GM18861 (cell line): Measurements from ENCODE around the gene MAST4.

Experiments
- ATAC-seq: cut with Tn5 transposase; IDR thresholded peaks from one replicate; pipeline ENCODE4 v1.9.1; 2021; ENCODE audit not compliant: unreplicated experiment

Gene MAST4

DNA sequence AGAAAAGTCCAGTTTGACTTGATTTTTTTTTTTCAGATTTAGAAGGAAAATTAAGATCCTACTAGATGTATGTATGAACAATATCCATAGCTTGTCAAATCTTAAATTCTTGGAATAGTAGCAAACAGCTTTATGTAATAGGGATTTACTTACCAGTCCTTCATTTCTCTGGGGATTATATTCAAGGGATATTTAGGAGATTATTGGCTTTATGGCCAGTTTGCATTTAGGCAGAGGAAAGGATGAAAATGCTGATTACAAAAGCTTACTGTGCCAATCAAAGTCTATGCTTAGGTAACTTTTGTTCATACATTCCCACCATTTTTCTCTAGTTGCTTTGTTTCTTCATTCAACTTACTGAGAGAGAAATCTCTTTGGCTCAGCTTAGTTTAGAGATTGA lies 47.9 kb downstream of the MAST4 start:
- no peak for ATAC-seq

DNA sequence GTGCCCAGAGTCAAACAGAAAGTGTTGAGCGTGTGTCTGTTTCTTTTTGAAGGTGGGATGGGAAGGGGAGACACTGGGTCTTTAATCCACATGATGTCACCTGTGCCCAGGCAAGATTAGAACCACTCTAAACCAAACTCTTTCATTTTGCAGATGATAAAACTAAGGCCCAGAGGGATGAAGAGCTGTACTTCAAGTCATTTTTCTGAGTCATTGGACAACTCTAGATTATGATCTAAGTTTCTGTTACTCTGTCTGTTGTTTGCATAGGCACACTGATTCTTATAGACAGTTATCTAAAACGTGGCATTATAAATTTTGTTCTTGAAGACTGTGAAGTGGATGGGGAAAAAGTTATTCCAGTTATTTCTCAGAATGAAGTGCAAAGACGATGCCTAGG lies 48.8 kb downstream of the MAST4 start:
- no peak for ATAC-seq

DNA sequence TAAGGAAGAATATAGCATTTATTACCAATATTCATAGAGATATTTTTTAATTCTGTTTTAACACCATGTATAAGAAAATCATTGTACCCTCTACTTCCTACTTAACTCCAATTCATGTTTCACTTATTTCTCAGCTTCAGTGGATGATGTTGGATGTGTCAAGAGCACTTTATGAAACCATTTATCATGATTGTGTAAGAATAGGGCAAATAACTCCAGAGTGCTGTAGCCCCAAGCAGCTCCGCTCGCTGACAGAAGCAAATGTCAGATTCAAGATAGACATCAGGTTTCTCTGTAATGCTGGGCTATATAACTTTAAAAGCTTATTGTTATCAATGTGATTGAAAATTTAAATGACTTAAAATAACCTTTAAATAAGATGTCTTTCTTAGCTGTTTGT lies 50.4 kb downstream of the MAST4 start:
- ATAC-seq: no peak

DNA sequence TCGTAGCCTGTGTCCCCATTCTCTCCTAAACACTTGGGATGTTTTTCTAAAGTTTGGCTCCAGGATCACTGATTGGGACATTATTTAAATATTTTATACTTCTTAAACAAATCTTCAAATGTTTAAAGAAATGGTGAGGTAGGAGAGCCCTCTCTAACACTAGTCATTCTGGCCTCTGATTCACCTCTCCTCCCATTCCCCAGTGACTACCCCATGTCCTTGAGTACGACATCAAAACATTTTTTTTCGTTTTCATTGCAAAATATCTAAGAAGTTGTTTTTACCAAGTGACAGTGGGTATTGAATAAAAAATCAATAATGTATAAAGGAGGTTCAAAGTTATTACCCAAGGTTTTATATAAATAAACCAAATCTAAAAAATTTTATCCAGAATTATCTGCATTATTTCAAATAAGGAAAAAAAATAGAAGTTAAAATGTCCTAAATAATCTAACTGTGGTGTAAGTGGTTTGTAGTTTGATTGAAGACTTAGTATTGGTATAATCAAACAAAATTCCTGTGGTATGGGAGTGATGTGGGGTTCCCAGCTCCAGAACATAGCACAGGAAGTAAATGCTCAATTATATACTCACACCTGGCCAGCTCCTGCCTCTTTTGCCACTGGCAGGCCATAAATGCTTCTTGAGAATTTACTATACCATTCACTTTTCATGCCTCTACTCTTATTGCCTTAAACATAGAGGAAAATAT lies 51.1 kb downstream of the MAST4 start:
- no peak for ATAC-seq

- no peak for ATAC-seq
Observed at GRCh38 chr5:66652818-66653217, 56.6 kb downstream of the MAST4 start.

GRCh38 chr5:66653325-66653724 lies 57.1 kb downstream of the MAST4 start:
- ATAC-seq: no peak

DNA sequence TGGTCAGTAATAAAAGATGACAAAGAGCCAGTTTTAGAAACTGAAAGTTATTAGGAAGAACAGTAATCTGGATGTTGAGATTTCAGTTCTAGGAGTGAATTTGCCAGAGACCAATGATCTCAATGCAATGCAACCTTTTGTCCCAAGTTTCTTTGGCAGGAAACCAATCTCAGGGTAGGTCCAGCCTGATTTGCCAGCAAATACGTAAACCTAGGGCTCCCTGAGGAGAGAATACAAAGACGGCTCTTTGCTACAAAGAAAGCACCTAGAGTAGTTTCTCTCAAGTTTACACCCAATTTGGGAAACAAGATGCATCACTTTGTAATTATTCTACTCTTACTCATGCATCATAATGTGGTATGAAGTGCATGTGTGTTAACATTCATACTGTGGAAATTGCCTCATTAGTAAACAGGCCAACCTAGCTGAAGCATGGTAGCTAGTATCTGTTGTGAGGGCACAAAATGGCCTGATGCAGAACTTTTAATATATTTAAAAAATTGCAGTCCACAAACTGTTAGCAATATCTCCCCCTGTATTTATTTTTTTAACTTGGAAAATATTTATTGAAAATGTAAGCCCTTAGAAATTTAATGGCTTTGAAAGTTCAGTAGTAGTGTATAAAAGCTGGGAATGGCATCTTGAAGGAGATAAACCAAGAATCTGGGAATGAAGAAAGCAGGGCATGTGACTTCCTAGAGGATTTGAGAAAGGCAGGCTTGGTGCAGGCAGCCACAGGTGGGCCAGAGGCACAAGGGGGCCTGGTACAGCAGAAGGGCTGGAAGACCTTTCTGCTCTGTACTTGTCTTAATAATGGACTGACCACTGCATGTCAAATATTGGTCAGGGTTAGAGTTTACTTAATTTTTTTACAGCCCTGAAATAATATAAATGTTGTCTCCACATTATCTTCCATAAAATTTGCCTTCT lies 59.5 kb downstream of the MAST4 start:
- ATAC-seq: no peak

- no peak for ATAC-seq
Observed at GRCh38 chr5:66658516-66658915, 62.3 kb downstream of the MAST4 start.

- no peak for ATAC-seq
Observed at GRCh38 chr5:66659780-66660179, 63.6 kb downstream of the MAST4 start.

DNA sequence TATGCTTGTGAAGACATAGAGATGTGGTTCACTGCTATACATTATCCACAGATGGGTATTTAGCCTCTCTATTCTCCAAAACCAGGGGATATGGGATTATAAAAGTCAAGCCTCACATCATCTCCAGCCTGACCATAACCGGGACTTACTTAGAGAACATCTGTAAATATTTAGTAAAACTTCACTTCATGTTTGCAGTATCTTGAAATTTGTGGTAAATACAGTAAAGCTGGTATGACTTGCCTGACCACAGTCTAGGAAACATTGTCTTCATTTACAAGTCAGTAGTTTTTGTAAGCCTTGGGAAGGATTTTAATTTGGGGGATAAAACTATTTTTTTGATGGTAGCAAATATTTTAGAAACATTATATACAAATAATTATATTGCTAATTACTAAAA lies 64.2 kb downstream of the MAST4 start:
- ATAC-seq: no peak

- ATAC-seq: no peak
Observed at GRCh38 chr5:66661149-66661548, 65.0 kb downstream of the MAST4 start.

GRCh38 chr5:66666778-66667177 lies 70.6 kb downstream of the MAST4 start:
- no peak for ATAC-seq

- no peak for ATAC-seq
Observed at GRCh38 chr5:66669086-66669861, 73.1 kb downstream of the MAST4 start.

GRCh38 chr5:66669862-66670195 lies 73.6 kb downstream of the MAST4 start:
- ATAC-seq: no peak

DNA sequence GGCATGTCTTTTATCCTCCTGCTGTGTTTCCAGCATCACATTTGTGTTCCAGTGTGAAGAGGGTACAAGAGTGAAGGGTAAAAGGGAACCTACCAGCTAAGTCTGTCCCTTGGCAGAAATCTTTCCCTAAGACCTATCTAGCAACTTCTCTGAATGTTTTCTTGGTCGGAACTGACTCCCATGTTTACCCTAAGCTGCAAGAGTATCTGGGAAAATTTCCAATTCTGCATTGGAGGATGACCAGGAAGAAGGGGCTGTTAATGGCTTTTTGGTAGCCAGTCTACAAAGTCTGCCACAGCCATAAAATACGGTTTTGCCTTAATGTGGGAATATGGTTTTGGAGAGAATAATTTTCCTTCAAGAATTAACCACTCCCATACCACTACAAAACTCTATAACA lies 75.1 kb downstream of the MAST4 start:
- no peak for ATAC-seq

- ATAC-seq: no peak
Observed at GRCh38 chr5:66674802-66675201, 78.6 kb downstream of the MAST4 start.

DNA sequence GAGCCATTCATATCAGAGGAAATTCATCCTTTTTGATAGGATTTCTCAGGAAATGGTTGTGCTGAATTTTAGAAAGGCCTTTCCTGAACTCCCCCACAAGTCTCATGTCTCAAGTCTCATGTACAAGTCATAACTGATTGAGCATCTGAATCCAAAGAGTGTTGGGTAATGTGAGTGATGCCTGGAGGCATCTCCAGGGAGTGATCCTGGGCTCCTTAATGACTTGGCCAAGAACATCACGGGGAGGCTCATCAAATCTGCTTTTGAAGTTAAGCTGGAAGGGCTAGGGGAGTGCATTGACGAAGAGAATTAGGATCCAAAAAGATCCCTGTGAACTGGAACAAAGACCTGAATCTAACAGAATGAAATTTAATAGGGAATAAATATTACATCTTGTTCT lies 79.2 kb downstream of the MAST4 start:
- ATAC-seq: no peak

GRCh38 chr5:66680221-66680620 lies 84.0 kb downstream of the MAST4 start:
- no peak for ATAC-seq

- no peak for ATAC-seq
Observed at GRCh38 chr5:66680804-66681203, 84.6 kb downstream of the MAST4 start.

GRCh38 chr5:66684663-66685062 lies 88.5 kb downstream of the MAST4 start:
- ATAC-seq: no peak

DNA sequence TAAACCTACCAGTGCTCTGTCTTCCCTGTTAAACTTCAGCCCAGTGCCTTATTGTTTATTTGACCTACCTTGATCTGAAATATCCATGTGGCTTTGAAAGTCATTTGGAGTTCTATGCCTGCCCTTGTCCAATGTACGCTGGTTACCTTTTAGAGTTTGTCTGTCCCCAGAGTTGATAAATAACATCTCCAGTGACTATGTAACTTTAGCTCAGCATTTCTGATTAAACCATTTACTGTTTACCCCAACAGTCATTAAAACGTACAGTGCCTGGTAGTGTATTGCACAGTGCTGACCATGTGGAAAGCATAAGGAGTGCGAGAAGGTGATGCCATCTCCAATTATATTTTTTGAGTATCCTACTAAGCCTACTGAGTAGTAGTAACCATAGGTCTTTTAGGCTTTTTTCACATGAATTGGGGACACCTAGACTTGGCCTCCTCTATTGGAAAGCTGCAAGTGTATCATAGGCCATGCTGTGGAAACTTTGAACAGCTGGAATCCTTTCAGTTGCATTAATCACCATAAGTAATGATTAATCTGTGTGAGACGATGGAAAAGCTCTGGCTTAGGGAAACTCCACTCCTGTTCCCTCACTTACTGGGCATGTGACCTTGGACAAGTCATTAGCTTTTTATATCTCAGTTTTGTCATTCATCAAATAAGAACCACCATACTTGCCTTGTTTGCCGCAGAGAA lies 93.5 kb downstream of the MAST4 start:
- no peak for ATAC-seq
